ENCODE data around the gene AQP12A. TPM values are rescaled to one million over a fixed set of nuclear protein-coding genes. Genes with fewer than 3 reads are reported as not detected.
"Not testable (repeated sequence)": the region's sequence is repeated elsewhere in the genome, so short reads cannot be mapped to it uniquely, and the experiment has no call there.

The AQP12A gene
- total RNA-seq, 1 experiment from 2014 or later = not detected

DNA sequence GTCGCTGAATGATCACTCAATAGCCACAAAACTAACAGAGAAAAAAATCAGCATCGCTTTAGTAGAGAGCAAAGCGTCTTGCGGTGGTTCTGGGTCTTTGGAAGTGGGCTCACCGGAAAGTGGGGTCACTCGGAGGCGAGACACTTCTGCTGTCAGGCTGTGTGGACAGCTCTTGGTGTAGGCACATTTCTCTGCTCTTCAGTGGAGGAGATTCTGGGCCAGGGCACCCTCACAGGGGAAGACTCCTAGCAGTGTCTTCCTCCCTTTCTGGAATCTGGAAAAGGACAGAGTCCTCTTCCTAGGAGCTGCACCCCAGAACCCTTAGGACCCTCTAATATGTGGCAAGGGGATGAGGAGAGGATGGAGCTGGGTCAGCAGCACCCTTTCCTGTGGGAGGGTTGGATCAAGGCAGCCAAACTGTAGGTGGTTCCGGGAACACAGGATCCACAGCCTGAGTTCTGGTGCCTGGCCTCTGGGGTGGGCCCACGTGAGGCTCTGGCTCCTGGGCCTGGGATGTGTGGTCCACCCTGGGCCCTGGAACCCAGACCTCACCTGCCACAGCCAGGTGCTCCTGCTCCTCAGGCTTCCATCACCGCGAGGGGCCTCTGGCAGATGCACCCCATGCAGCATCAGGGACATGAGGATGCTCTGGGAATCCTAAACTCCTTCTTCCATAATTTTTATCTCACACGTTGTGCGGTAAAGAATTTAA lies 41.3 kb upstream of the AQP12A start:
- Histone ChIP-seq H3K4me3 (no peak overlapping the region), H3K36me3 (no peaks in the 10 kb centered on the region), H3K27me3 (peaks cover 38% of the 10 kb centered on the region), H3K9me3 (peaks cover 1% of the 10 kb centered on the region; the same call in 1 of the 2 replicates)
- no peak for DNase-seq

DNA sequence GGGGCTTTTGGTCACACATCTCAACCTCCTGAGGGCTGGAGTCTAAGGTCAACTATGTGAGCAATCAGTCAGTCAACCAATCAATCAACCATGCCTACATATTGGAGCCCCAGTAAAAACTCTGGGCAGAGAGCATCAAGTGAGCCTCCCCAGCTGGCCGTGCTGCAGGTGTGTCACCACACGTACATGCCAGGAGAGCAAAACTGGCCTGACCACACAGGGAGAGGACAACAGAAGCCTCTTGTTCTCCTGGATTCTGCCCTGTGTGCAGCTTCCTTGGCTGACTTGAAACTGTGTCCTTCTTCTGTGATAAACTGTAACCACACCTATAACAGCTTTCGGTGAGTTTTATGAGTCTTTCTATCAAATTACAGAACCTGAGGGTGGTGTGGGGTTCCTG lies 40.5 kb upstream of the AQP12A start:
- H3K36me3 ChIP-seq = no peaks in the 10 kb centered on the region
- DNase-seq = no peak
- H3K27me3 ChIP-seq = peaks cover 43% of the 10 kb centered on the region
- H3K9me3 ChIP-seq = peaks cover 1% of the 10 kb centered on the region; the same call in 1 of the 2 replicates
- no peak overlapping the region for H3K4me3 ChIP-seq

DNA sequence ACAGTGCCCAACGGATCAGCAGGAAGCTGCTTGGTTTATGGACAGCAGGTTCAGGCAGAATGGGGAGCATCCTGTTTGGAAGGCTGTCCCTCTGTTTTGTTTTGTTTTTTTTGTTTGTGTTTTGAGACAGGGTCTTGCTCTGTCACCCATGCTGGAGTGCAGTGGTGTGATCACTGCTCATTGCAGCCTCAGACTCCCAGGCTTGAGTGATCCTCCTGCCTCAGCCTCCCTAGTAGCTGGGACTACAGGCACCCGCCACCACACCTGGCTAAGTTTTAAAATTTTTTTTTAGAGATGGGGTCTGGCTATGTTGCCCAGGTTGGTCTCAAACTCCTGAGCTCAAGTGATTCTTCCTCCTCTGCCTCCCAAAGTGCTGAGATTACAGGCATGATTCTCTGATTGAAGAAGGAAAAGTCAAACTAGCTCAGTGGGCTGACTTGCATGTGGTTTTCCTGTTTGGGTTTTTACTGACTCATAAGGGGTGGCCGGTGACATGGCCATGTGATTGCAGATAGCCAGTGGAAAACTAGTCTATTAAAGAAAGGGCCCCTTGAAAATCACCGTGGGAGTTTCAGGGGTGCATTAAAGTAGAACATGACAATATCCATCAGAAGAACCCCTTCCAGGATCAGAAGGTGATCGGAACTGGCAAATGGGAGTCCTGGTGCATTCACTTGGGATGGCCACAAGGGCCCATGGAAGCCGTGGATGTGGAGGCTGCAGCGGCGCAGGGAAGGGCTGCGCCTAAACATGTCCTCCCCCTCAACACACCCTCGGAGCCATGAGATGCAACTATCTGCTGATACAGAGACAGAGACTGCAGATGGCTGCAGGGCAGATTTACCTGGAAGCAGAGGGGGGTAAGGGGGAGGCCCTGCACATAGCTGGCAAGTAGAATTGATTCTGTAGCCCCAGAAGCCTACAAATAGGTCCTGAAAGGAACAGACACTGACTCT lies 35.5 kb upstream of the AQP12A start:
- H3K36me3 ChIP-seq = no peaks in the 10 kb centered on the region
- H3K27me3 ChIP-seq = peaks cover 57% of the 10 kb centered on the region
- no peak for DNase-seq
- H3K4me3 ChIP-seq = no peak overlapping the region
- H3K9me3 ChIP-seq = peaks cover 1% of the 10 kb centered on the region; the same call in 1 of the 2 replicates

DNA sequence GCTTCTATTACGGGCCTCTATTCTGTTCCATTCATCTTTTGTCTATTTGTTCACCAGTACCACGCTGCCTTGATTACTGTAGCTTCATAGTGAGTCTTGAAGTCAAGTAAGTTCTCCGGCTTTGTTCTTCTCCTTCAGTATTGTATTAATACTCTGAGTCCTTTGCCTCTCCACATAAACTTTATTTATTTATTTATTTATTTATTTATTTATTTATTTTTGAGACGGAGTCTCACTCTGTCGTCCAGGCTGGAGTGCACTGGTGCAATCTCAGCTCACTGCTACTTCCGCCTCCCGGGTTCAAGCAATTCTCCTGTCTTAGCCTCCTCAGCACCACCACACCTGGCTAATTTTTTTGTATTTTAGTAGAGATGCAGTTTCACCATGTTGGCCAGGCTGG lies 31.8 kb upstream of the AQP12A start:
- not testable (repeated sequence) for H3K4me3 ChIP-seq, H3K36me3 ChIP-seq, H3K9me3 ChIP-seq, DNase-seq
- peaks cover 54% of the 10 kb centered on the region for H3K27me3 ChIP-seq

- Histone ChIP-seq H3K4me3 (no peak overlapping the region), H3K36me3 (no peaks in the 10 kb centered on the region), H3K9me3 (peaks cover 7% of the 10 kb centered on the region; the same call in 1 of the 2 replicates), H3K27me3 (peaks cover 50% of the 10 kb centered on the region)
- DNase-seq = no peak
Observed at GRCh38 chr2:240662681-240663080, 29.0 kb upstream of the AQP12A start.

- no peak overlapping the region for H3K4me3 ChIP-seq
- H3K27me3 ChIP-seq = peaks cover 49% of the 10 kb centered on the region
- DNase-seq = no peak
Observed at GRCh38 chr2:240663546-240664190, 28.0 kb upstream of the AQP12A start.

GRCh38 chr2:240664622-240665021 lies 27.0 kb upstream of the AQP12A start:
- Histone ChIP-seq H3K4me3 (no peak overlapping the region), H3K9me3 (peaks cover 7% of the 10 kb centered on the region; the same call in 1 of the 2 replicates), H3K36me3 (no peaks in the 10 kb centered on the region), H3K27me3 (peaks cover 50% of the 10 kb centered on the region)
- DNase-seq = no peak

More at GRCh38 chr2:240663546-240664190, 28.0 kb upstream of the AQP12A start:
- Histone ChIP-seq H3K36me3 (no peaks in the 10 kb centered on the region), H3K9me3 (peaks cover 7% of the 10 kb centered on the region; the same call in 1 of the 2 replicates)

- H3K36me3 ChIP-seq = no peaks in the 10 kb centered on the region
- no peak overlapping the region for H3K4me3 ChIP-seq
- 0 out of 2 replicates have a peak, but pooled peaks cover 2% of the 10 kb centered on the region for H3K9me3 ChIP-seq
- H3K27me3 ChIP-seq = peaks cover 59% of the 10 kb centered on the region
- DNase-seq = no peak
Observed at GRCh38 chr2:240670402-240670801, 21.3 kb upstream of the AQP12A start.

DNA sequence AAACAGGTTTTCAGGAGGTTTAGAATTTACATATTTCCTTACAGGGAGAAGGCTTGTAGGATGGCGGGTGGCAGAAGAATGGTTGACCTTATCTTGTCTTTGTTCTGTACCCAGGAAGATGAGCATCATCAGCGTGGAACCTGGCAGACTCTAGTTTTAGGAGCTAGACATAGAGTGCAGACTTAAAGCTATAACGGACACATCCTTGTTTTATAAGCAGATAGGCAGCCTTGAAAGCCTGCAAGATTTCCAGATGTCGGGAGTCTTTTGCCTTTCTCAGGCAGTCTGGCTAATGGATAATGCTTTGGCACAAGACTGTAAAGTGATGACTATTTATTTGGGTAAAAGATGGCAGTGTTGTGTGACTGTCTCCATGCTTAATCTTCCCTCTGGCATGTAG lies 20.7 kb upstream of the AQP12A start:
- Histone ChIP-seq H3K4me3 (no peak overlapping the region), H3K9me3 (no peaks in the 10 kb centered on the region), H3K36me3 (no peaks in the 10 kb centered on the region), H3K27me3 (peaks cover 57% of the 10 kb centered on the region)
- no peak for DNase-seq

DNA sequence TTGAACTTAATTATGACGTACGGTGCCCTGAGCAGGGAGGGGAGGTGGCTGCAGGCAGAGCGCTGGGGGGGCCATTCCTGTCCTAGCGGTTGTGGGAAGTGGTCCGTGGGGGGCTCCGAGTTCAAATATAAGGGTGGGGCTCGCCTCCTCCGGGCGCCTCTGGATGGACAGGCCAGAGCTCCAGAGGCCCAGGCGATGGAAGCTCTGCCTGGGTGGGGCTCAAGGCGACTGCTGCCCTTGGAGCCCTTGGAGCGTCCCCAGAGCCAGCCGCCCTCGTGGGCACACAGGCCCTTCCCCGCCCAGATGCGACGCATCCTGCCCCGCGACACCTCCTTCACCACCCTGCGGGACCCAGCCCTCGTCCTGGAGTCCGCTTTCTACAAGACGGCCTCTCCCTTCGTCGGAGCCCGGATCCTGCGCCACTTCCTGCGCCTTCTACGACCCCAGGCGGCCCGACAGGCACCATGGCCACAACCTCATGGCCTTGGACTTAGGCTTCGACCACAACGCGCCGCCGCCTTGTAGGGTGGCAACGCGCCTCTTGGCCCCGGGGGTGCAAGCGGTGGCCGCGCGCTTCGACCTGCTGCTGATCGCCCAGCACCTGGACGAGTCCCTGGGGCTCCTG lies 19.5 kb upstream of the AQP12A start:
- Histone ChIP-seq H3K27me3 (peaks cover 47% of the 10 kb centered on the region), H3K36me3 (no peaks in the 10 kb centered on the region)

GRCh38 chr2:240672701-240673190 lies 18.9 kb upstream of the AQP12A start:
- H3K4me3 ChIP-seq = no peak overlapping the region
- peaks cover 42% of the 10 kb centered on the region for H3K27me3 ChIP-seq
- H3K36me3 ChIP-seq = no peaks in the 10 kb centered on the region
- DNase-seq = no peak
- no peaks in the 10 kb centered on the region for H3K9me3 ChIP-seq

More for the DNA sequence above, 19.5 kb upstream of the AQP12A start:
- H3K9me3 ChIP-seq = no peaks in the 10 kb centered on the region
- DNase-seq = no peak
- no peak overlapping the region for H3K4me3 ChIP-seq

- not testable (repeated sequence) for H3K9me3 ChIP-seq, DNase-seq, H3K36me3 ChIP-seq, H3K4me3 ChIP-seq
- H3K27me3 ChIP-seq = peaks cover 33% of the 10 kb centered on the region
Observed at GRCh38 chr2:240674461-240675184, 17.0 kb upstream of the AQP12A start.

GRCh38 chr2:240675345-240675744 lies 16.3 kb upstream of the AQP12A start:
- not testable (repeated sequence) for H3K9me3 ChIP-seq, H3K36me3 ChIP-seq, H3K4me3 ChIP-seq, DNase-seq
- peaks cover 30% of the 10 kb centered on the region for H3K27me3 ChIP-seq

DNA sequence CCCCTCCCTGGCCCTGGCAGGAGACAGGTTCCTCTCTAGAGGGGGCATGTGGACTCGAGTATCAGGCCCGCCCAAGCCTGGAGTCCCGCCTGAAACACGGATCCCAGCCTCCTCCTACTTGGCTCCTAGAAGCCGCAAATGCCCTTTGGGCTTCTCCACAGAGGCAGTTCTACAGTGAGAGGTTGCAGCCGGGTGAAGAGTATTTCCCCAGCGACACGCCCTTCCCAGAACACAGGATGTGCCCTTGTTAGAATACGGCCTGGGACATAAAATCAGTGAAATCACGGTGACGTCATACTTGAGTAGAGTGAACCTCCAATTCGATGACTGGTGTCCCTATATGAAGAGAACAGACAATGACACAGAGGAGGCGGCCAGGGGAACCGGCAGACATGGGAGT lies 13.6 kb upstream of the AQP12A start:
- not testable (repeated sequence) for H3K27me3 ChIP-seq, H3K4me3 ChIP-seq, H3K36me3 ChIP-seq

GRCh38 chr2:240678909-240679308 lies 12.8 kb upstream of the AQP12A start:
- not testable (repeated sequence) for H3K36me3 ChIP-seq, H3K4me3 ChIP-seq, H3K27me3 ChIP-seq, DNase-seq, H3K9me3 ChIP-seq

More for the DNA sequence above, 13.6 kb upstream of the AQP12A start:
- not testable (repeated sequence) for H3K9me3 ChIP-seq, DNase-seq

DNA sequence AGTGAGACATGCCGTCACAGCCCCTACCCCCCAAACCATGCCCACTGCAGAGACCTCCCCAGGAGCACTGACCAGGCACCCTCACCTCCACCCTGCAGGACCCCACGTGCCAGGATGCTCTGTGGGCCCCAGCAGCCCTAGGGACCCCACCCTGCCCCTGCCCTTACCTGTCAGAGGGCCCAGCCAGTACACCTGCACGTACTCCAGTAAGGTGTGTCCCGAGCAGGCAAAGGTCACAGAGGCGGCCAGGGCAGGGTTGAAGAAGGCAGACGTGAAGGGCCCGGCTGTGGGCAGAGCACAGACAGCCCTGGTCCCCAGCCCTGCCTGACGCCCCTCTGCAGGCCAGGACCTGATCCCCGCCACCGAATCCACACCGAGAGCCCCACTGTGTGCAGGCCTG lies 11.5 kb upstream of the AQP12A start:
- H3K36me3 ChIP-seq, H3K27me3 ChIP-seq, DNase-seq, H3K4me3 ChIP-seq, H3K9me3 ChIP-seq: not testable (repeated sequence)

All from MG63 (cell line).